ENCODE measurements around the gene WNT5B.

GRCh38 chr12:1595026-1595561, 33.9 kb upstream of the WNT5B start:
- no peak for TF ChIP-seq POLR2A (IDR thresholded peaks at IDR 0.05)
- TF ChIP-seq, protein P1, sequence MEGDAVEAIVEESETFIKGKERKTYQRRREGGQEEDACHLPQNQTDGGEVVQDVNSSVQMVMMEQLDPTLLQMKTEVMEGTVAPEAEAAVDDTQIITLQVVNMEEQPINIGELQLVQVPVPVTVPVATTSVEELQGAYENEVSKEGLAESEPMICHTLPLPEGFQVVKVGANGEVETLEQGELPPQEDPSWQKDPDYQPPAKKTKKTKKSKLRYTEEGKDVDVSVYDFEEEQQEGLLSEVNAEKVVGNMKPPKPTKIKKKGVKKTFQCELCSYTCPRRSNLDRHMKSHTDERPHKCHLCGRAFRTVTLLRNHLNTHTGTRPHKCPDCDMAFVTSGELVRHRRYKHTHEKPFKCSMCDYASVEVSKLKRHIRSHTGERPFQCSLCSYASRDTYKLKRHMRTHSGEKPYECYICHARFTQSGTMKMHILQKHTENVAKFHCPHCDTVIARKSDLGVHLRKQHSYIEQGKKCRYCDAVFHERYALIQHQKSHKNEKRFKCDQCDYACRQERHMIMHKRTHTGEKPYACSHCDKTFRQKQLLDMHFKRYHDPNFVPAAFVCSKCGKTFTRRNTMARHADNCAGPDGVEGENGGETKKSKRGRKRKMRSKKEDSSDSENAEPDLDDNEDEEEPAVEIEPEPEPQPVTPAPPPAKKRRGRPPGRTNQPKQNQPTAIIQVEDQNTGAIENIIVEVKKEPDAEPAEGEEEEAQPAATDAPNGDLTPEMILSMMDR (IDR thresholded peaks at IDR 0.05) = no peak

All from esophagus squamous epithelium (tissue), 4 donors.